A549 treated with dexamethasone at 1 μM for 4 hours (cell line): Measurements from ENCODE around the gene DRGX. TPM values are rescaled to one million over a fixed set of nuclear protein-coding genes. Genes with fewer than 3 reads are reported as not detected.

Experiments
- total RNA-seq: library from RNA; stranded (reverse); fragments of 200-300 nt; extraction: Qiagen RNA extraction; gene quantifications from 5 replicates; pipeline ENCODE4 v1.2.3, GENCODE V29; 2022

Gene DRGX
- total RNA-seq: 0.05 TPM in 2 of 5 replicates, not detected in the others

DNA sequence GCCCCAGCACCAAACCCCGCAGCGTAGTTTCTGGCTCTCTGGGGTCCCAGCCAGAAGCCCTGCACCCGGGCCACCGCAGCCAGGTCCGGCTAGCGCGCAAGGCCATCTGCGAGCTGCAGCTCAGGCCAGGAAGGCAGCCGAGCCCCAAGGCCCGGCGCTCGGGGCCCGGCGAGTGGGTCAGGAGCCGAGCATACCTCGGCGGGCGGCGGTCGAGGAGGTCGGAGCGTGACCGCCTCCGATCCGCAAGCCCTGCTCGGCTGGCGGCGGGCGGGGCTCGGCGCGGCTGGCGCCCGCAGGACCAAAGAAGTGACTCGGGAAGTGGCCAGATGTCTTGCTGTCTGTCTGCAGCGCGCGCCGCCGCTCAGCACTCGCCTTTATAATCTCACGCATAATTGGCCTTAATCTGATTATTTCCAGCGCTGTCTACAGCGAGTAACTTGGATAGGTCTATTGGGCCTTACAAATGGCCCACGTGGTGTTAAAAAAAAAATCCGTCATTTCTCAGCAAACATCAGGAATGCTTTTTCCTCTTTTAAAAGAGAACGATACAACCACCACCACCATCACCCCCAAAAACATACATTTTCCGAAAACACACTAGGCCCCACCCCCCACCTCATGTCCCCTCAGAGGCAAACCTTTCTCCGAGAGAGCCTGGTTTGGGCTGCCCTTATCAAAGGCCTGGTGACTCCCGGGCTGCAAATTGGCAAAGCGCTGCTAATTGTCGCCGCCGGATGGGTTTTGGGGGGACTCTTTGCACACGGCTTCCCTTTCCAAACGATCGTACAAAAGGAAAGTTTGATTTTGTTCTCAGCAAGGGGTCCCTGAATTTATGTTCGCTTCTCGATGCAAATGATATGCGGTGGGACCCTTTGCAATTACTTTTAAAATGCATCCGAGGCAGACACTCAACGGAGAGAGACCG, at the start of gene DRGX:
TSS of gene DRGX (minus strand) at position 349 of the 925 bp plus-strand sequence. CDS start 649 bp downstream, outside the sequence.

Other genes with a start within 250 kb of the DRGX start
- not detected in 5 replicates for gene TMEM273, start 207.7 kb downstream of the DRGX start, total RNA-seq
- gene C10orf71, start 96.9 kb downstream of the DRGX start, total RNA-seq: not detected in 5 replicates
- 5.2 to 7.1 TPM (median 6.1 TPM) in 5 replicates for gene ERCC6, start 143.0 kb upstream of the DRGX start, total RNA-seq
- 0.04 to 0.06 TPM in 2 of 5 replicates, not detected in the others for gene SLC18A3, start 214.2 kb upstream of the DRGX start, total RNA-seq
- gene CHAT, start 217.9 kb upstream of the DRGX start, total RNA-seq: not detected in 5 replicates